Daoy (cell line): ENCODE results near the gene NDUFS2. TPM values are rescaled to one million over a fixed set of nuclear protein-coding genes. Genes with fewer than 3 reads are reported as not detected.
"Not testable (repeated sequence)": the region's sequence is repeated elsewhere in the genome, so short reads cannot be mapped to it uniquely, and the experiment has no call there.

Experiments
- DNase-seq: peaks from one replicate; pipeline ENCODE4 v3.0.0-alpha.2; 2015; ENCODE audit warnings: low read depth
- total RNA-seq: library from RNA; depleted of rRNA; stranded (reverse); fragments of >200 nt; shearing (Covaris generic); gene quantifications from 2 replicates; pipeline ENCODE4 v1.2.3, GENCODE V29; 2014

NDUFS2 gene
- total RNA-seq, 1 experiment from 2014 or later: 157 TPM

GRCh38 chr1:161219078-161219892, 17.1 kb downstream of the NDUFS2 start:
- no peak for DNase-seq

GRCh38 chr1:161220002-161220401, 17.8 kb downstream of the NDUFS2 start:
- no peak for DNase-seq

- no peak for DNase-seq
These were observed 20.2 kb downstream of the NDUFS2 start for GRCh38 chr1:161222175-161223019.

GRCh38 chr1:161223805-161224694, 21.9 kb downstream of the NDUFS2 start:
- DNase-seq: no peak

GRCh38 chr1:161224695-161225087, 22.5 kb downstream of the NDUFS2 start:
- not testable (repeated sequence) for DNase-seq

- DNase-seq: no peak
These were observed 23.0 kb downstream of the NDUFS2 start for GRCh38 chr1:161225178-161225533.

GRCh38 chr1:161225534-161226319, 23.6 kb downstream of the NDUFS2 start, which contains the start of gene TOMM40L:
Gene TOMM40L (plus strand): TSS chr1:161226060. CDS start chr1:161226490, 430 bp downstream.
- DNase-seq: peak; percentile 97

- DNase-seq: peak; percentile 27
These were observed 24.1 kb downstream of the NDUFS2 start for GRCh38 chr1:161226320-161226711.

- DNase-seq: no peak
These were observed 24.6 kb downstream of the NDUFS2 start for GRCh38 chr1:161226759-161227158.

GRCh38 chr1:161227196-161227871, 25.2 kb downstream of the NDUFS2 start:
- DNase-seq: peak; percentile 73

GRCh38 chr1:161228032-161228431, 25.9 kb downstream of the NDUFS2 start:
- DNase-seq: no peak

- no peak for DNase-seq
These were observed 27.7 kb downstream of the NDUFS2 start for GRCh38 chr1:161229896-161230295.

- DNase-seq: no peak
These were observed 28.6 kb downstream of the NDUFS2 start for GRCh38 chr1:161230762-161231161.

- no peak for DNase-seq
These were observed 30.9 kb downstream of the NDUFS2 start for GRCh38 chr1:161233102-161233501.

GRCh38 chr1:161235957-161236775, 34.0 kb downstream of the NDUFS2 start:
- no peak for DNase-seq

GRCh38 chr1:161238039-161238473, 35.9 kb downstream of the NDUFS2 start, which contains the start of gene NR1I3:
Gene NR1I3 (minus strand): TSS chr1:161238203. CDS start chr1:161236565, 1,638 bp downstream.
- DNase-seq: no peak

GRCh38 chr1:161241682-161242081, 39.5 kb downstream of the NDUFS2 start:
- no peak for DNase-seq

GRCh38 chr1:161242313-161242712, 40.1 kb downstream of the NDUFS2 start:
- no peak for DNase-seq

- no peak for DNase-seq
These were observed 42.7 kb downstream of the NDUFS2 start for GRCh38 chr1:161244888-161245287.
